ENCODE data around the gene TOX2.

Gene TOX2

DNA sequence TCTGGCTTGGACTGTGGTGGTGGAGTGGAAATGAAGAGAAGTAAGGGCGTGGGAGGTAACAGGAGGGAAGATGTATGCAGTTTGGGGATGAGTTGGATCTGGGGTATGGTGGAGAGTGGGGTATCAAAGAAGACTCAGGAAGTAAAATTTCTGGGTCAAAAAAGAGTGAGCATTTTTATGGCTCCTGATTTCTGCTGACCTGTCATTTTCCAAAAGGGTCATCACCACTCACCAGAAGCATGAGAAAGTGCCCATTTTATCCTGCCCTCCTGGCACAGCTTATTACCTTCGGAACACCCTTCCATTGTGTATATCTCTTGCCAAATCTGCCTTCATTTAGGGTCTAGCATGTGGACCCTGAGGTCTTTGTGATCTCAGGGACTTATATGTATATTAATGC is 17.3 kb downstream of the TOX2 start:
- H3K4me3 ChIP-seq (ENCODE audit: low read length): no peak overlapping the region
- TF ChIP-seq, protein P1, sequence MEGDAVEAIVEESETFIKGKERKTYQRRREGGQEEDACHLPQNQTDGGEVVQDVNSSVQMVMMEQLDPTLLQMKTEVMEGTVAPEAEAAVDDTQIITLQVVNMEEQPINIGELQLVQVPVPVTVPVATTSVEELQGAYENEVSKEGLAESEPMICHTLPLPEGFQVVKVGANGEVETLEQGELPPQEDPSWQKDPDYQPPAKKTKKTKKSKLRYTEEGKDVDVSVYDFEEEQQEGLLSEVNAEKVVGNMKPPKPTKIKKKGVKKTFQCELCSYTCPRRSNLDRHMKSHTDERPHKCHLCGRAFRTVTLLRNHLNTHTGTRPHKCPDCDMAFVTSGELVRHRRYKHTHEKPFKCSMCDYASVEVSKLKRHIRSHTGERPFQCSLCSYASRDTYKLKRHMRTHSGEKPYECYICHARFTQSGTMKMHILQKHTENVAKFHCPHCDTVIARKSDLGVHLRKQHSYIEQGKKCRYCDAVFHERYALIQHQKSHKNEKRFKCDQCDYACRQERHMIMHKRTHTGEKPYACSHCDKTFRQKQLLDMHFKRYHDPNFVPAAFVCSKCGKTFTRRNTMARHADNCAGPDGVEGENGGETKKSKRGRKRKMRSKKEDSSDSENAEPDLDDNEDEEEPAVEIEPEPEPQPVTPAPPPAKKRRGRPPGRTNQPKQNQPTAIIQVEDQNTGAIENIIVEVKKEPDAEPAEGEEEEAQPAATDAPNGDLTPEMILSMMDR (conservative IDR thresholded peaks at IDR 0.05; ENCODE audit: low read depth, low read length): no peak
- DNase-seq (ENCODE audit: low read depth): no peak

DNA sequence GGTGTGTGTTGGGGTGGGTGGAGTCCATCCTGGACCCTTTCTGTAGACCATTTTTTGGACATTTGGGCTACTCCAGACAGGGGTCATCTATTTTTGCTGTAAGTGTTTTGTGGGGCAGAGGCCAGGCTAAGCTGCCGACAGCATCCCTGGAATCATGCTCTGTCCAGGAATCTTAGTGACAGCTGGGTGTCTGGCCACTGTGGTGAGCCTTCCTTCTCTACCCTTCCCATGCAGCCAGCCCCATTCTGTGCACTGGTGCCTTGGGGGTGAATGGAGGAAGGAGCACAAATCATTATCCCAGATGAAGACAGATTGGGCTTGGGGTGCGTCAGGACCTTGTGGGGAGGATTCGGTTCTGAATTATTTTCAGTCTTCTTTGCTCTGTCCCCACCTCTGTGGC is 20.2 kb downstream of the TOX2 start:
- TF ChIP-seq, protein P1 (conservative IDR thresholded peaks at IDR 0.05; ENCODE audit: low read depth, low read length): no peak
- H3K4me3 ChIP-seq (ENCODE audit: low read length): no peak overlapping the region
- DNase-seq (ENCODE audit: low read depth): no peak

DNA sequence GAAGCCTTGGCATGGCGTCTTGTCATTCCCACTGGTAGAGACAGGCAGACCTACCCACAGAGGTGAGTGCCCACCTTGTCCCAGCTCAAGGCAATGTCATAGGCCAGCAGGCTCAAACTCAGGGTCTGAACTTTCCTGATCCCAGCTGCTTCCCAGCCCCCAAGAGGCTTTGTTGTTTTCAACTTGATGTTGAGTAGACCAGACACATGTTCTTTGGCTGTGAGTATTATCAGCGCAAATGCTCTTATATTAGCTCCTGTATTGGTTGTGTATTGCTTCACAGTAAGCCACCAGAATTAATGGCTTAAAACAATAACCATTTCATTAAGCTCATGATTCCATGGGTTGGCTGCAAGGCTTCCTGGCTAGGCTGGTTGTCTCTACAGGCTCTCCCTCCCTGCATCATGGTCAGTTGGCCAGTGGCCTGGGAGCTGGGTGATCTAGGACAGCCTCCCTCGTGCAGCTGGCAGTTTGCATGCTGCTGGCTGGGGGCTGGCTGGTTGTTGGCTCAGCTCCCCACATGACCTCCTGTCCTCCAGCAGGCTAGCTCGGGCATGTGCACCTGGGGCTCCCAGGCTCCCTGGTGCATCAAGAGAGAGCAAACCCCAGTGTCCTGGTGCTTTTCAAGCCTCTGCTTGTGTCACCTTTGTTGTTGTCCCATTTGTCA is 21.6 kb downstream of the TOX2 start:
- H3K4me3 ChIP-seq (ENCODE audit: low read length): no peak overlapping the region
- DNase-seq (ENCODE audit: low read depth): no peak
- TF ChIP-seq, protein P1 (conservative IDR thresholded peaks at IDR 0.05; ENCODE audit: low read depth, low read length): no peak

DNA sequence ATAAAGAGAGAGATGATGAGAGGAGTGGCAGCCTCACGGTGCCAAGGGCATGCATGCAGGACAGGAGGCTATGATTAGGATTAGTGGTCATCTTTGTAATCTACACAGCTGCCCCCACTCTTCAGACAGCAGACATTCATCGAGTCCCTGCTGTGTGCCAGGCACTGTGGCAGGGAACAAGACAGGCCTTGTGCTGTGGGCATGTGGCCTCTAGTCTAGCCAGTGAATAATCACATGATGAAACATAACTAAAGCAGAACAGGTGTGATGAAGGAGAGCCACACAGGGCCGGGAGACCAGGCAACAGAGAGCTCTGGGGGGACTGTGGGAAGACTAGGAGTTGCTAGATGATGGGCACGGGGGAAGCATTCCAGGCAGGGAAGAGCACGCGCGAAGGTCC is 22.2 kb downstream of the TOX2 start:
- no peak for DNase-seq (ENCODE audit: low read depth)
- no peak overlapping the region for H3K4me3 ChIP-seq (ENCODE audit: low read length)
- TF ChIP-seq, protein P1 (conservative IDR thresholded peaks at IDR 0.05; ENCODE audit: low read depth, low read length): no peak

DNA sequence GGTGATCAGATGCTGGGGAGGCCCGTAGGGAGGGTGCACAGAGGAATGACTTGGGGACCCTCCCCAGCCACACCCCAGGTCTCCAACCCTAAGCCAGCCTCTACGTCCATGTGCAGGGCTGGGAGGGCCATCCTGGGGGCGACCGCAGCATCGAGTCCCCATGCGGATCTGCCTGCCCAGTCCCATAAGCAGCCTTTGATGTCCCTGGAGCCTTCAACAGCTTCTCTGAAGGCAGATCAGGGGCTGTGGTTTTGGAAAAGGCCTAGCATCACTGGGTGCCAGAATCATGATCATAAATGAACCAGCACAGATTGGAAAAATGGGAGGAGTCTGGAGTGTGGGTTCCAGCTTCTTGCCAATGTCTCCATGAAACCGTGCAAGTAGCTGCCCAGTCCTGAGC is 22.9 kb downstream of the TOX2 start:
- no peak for DNase-seq (ENCODE audit: low read depth)
- TF ChIP-seq, protein P1 (conservative IDR thresholded peaks at IDR 0.05; ENCODE audit: low read depth, low read length): no peak
- H3K4me3 ChIP-seq (ENCODE audit: low read length): no peak overlapping the region

DNA sequence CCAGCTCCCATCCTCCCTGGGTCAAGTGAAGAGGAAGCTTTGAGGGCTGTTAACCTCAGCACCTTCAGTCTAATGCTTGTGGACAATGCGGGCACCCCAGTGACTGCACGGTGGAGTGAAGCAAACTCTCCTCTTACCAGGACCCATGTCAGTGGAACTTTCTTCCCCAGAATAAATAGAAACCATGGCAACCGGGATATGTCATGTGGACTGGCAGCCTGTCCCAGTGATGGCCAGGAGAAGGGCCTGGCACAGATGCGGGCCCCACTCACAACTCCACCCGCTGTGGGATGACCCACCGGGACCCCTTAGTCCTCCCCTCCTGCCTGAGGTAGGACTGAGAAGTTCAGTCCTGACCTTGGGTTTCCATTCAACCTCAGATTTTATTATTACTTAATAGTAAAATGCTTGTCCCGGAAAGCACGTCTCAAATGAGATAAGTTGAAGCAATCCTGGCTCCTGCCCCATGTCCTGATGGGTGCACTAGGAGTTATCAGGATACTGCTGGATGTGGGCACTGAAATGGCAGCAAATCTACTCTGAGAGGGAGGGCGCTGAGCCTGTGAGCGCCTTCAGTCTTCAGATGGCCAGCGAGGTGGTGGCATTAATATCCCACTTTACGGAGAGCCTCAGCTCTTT is 23.5 kb downstream of the TOX2 start:
- no peak for DNase-seq (ENCODE audit: low read depth)
- TF ChIP-seq, protein P1 (conservative IDR thresholded peaks at IDR 0.05; ENCODE audit: low read depth, low read length): no peak
- no peak overlapping the region for H3K4me3 ChIP-seq (ENCODE audit: low read length)
